Naive thymus-derived CD4-positive, alpha-beta T cell (primary cell): ENCODE data around the gene CDX1. TPM values are rescaled to one million over a fixed set of nuclear protein-coding genes. Genes with fewer than 3 reads are reported as not detected.

Source experiments
- ATAC-seq: fragments of 150-1000 bp; cut with Tn5 transposase; 2 replicates; pipeline ENCODE4 v1.10.0; 2021; ENCODE audit warnings: mild to moderate bottlenecking, moderate library complexity
- CTCF ChIA-PET: fragments of 350-600 bp; sonication (Branson Sonifier 250); formaldehyde crosslinking; loops from one replicate; lab custom pipeline; 2021; ENCODE audit warnings: antibody characterized with exemption; lab: Charles Lee
- POLR2A ChIA-PET: fragments of 350-600 bp; sonication (Branson Sonifier 250); formaldehyde crosslinking; loops from one replicate; lab custom pipeline; 2021; ENCODE audit warnings: antibody characterized with exemption, inconsistent platforms; lab: Charles Lee
- DNase-seq, 9 donors: peaks; one replicate each; pipeline versions ENCODE4 v3.0.0 to v3.0.0-alpha.2; 2020 to 2022; ENCODE audit warnings: mixed read lengths in 1 of 9
- H3K27ac ChIP-seq: one replicate; pipeline ENCODE4 v1.7.0; 2013; ENCODE audit warnings: mild to moderate bottlenecking, low read depth, low read length, moderate library complexity
- H3K27me3 ChIP-seq, 2 donors: one replicate each; pipeline ENCODE4 v1.7.0; 2013; ENCODE audit warnings: low read length in 2 of 2, mild to moderate bottlenecking in 2 of 2, moderate library complexity in 2 of 2; ENCODE audit not compliant: control insufficient read depth in 2 of 2, insufficient read depth in 2 of 2
- H3K36me3 ChIP-seq, 3 experiments: 1 replicate in 2 of 3; 2 replicates in 1 of 3; pipeline ENCODE4 v1.7.0; 2013; ENCODE audit warnings: low read length in 3 of 3, mild to moderate bottlenecking in 3 of 3, moderate library complexity in 1 of 3; ENCODE audit not compliant: insufficient read depth in 3 of 3, control insufficient read depth in 2 of 3
- H3K4me1 ChIP-seq, 2 donors: one replicate each; pipeline ENCODE4 v1.7.0; 2013; ENCODE audit warnings: low read length in 2 of 2, mild to moderate bottlenecking in 2 of 2, moderate library complexity in 1 of 2; ENCODE audit not compliant: control insufficient read depth in 2 of 2, insufficient read depth in 2 of 2
- H3K4me3 ChIP-seq: 2 replicates; pipeline ENCODE4 v1.7.0; 2013; ENCODE audit warnings: mild to moderate bottlenecking, low read length
- H3K9me3 ChIP-seq, 3 experiments: 1 replicate in 2 of 3; 2 replicates in 1 of 3; pipeline ENCODE4 v1.7.0; 2013; ENCODE audit warnings: low read length in 3 of 3; ENCODE audit not compliant: control insufficient read depth in 2 of 3
- H3K27ac Mint-ChIP-seq, 9 donors: one replicate each; pipeline ENCODE4 v1.8.0; 2020 to 2022; ENCODE audit warnings: mixed read lengths in 9 of 9, mild to moderate bottlenecking in 8 of 9, moderate library complexity in 5 of 9, inconsistent platforms in 2 of 9
- H3K27me3 Mint-ChIP-seq, 5 donors: one replicate each; pipeline ENCODE4 v1.8.0; 2021 to 2022; ENCODE audit warnings: mixed read lengths in 5 of 5, mild to moderate bottlenecking in 1 of 5
- H3K36me3 Mint-ChIP-seq, 5 donors: one replicate each; pipeline ENCODE4 v1.8.0; 2020 to 2022; ENCODE audit warnings: mixed read lengths in 5 of 5, mild to moderate bottlenecking in 3 of 5, inconsistent platforms in 1 of 5
- H3K4me1 Mint-ChIP-seq, 7 donors: one replicate each; pipeline ENCODE4 v1.8.0; 2020 to 2022; ENCODE audit warnings: mixed read lengths in 7 of 7, mild to moderate bottlenecking in 3 of 7, inconsistent platforms in 1 of 7
- H3K4me3 Mint-ChIP-seq, 10 donors: one replicate each; pipeline ENCODE4 v1.8.0; 2020 to 2022; ENCODE audit warnings: mild to moderate bottlenecking in 10 of 10, mixed read lengths in 10 of 10, moderate library complexity in 6 of 10, inconsistent platforms in 2 of 10
- H3K9me3 Mint-ChIP-seq, 11 donors: one replicate each; pipeline ENCODE4 v1.8.0; 2020 to 2022; ENCODE audit warnings: mixed read lengths in 11 of 11, mild to moderate bottlenecking in 4 of 11, inconsistent platforms in 1 of 11, moderate library complexity in 1 of 11
- intact Hi-C, 2 donors: fragments of 100-400 bp; cut with micrococcal nuclease; formaldehyde crosslinking; loops; one replicate each; pipeline ENCODE4 v1.15.1; 2023
- polyA plus RNA-seq, 2 donors: library from polyadenylated mRNA; unstranded; fragments of 300-500 nt; fragmentation: Illumina TruSeq; gene quantifications; one replicate each; pipeline ENCODE4 v1.2.3, GENCODE V29; 2021
- total RNA-seq, 6 experiments: library from RNA in 5 of 6; stranded (reverse) in 5 of 6; gene quantifications; 1 replicate in 5 of 6; 2 replicates in 1 of 6; pipeline ENCODE4 v1.2.3 and lab custom pipeline; 2021 to 2026

Gene CDX1
- total and polyA plus RNA-seq, 7 experiments from 2014 or later, result not detected

- POLR2A ChIA-PET, result no interaction called here
- intact Hi-C loops, result no loop called here
- CTCF ChIA-PET, result interaction anchor here (0.9 kb wide), 1 partner anchor 13 kb away, joined by 5 read pairs; no protein-coding TSS in a partner anchor
- Mint-ChIP-seq H3K36me3 (peaks cover 0 to 5% (median 0%) of the 10 kb centered on the region in 5 donors), H3K4me3 (no peak overlapping the region), H3K27ac (no peak overlapping the region), H3K27me3 (no peaks in the 10 kb centered on the region), H3K4me1 (peaks cover 0 to 29% (median 4%) of the 10 kb centered on the region in 7 donors), H3K9me3 (no peaks in the 10 kb centered on the region)
- H3K4me3 ChIP-seq, result no peak overlapping the region
- no peaks in the 10 kb centered on the region for H3K9me3 ChIP-seq
- DNase-seq, result no peak
- no peaks in the 10 kb centered on the region for H3K4me1 ChIP-seq
- no peak overlapping the region for H3K27ac ChIP-seq
- no peaks in the 10 kb centered on the region for H3K27me3 ChIP-seq
- no peak for ATAC-seq
- H3K36me3 ChIP-seq, result no peaks in the 10 kb centered on the region
Observed at GRCh38 chr5:150146235-150146634, 20.3 kb upstream of the CDX1 start.

- peaks cover 0 to 29% (median 4%) of the 10 kb centered on the region in 7 donors for H3K4me1 Mint-ChIP-seq
- POLR2A ChIA-PET, result no interaction called here
- DNase-seq (no peak), ATAC-seq (no peak)
- H3K9me3 ChIP-seq, result no peaks in the 10 kb centered on the region
- no peak overlapping the region for H3K27ac Mint-ChIP-seq
- intact Hi-C loops, result no loop called here
- H3K4me3 ChIP-seq, result no peak overlapping the region
- peaks cover 0 to 5% (median 0%) of the 10 kb centered on the region in 5 donors for H3K36me3 Mint-ChIP-seq
- no peaks in the 10 kb centered on the region for H3K27me3 Mint-ChIP-seq
- no peaks in the 10 kb centered on the region for H3K36me3 ChIP-seq
- CTCF ChIA-PET, result interaction anchor here (0.9 kb wide), 1 partner anchor 12 kb away, joined by 5 read pairs; no protein-coding TSS in a partner anchor
- no peaks in the 10 kb centered on the region for H3K4me1 ChIP-seq
- no peaks in the 10 kb centered on the region for H3K27me3 ChIP-seq
- H3K27ac ChIP-seq, result no peak overlapping the region
- H3K4me3 Mint-ChIP-seq, result no peak overlapping the region
- no peaks in the 10 kb centered on the region for H3K9me3 Mint-ChIP-seq
Observed at GRCh38 chr5:150146862-150147601, 19.5 kb upstream of the CDX1 start.

- Histone ChIP-seq H3K27ac (no peak overlapping the region), H3K27me3 (no peaks in the 10 kb centered on the region), H3K36me3 (no peaks in the 10 kb centered on the region), H3K4me3 (no peak overlapping the region), H3K9me3 (no peaks in the 10 kb centered on the region), H3K4me1 (no peaks in the 10 kb centered on the region)
- H3K9me3 Mint-ChIP-seq, result no peaks in the 10 kb centered on the region
- DNase-seq (no peak), ATAC-seq (no peak)
- intact Hi-C loops, result no loop called here
- POLR2A ChIA-PET, result interaction anchor here (1.0 kb wide), 1 partner anchor 265 kb away, joined by 3 read pairs; no protein-coding TSS in a partner anchor
- CTCF ChIA-PET, result no interaction called here
- H3K36me3 Mint-ChIP-seq, result peaks cover 0 to 5% (median 0%) of the 10 kb centered on the region in 5 donors
- H3K27ac Mint-ChIP-seq, result no peak overlapping the region
- peaks cover 0 to 32% (median 4%) of the 10 kb centered on the region in 7 donors for H3K4me1 Mint-ChIP-seq
- H3K4me3 Mint-ChIP-seq, result no peak overlapping the region
- H3K27me3 Mint-ChIP-seq, result no peaks in the 10 kb centered on the region
Observed at GRCh38 chr5:150147670-150148069, 18.9 kb upstream of the CDX1 start.

- Mint-ChIP-seq H3K9me3 (no peaks in the 10 kb centered on the region), H3K36me3 (peaks cover 0 to 5% (median 0%) of the 10 kb centered on the region in 5 donors), H3K27me3 (no peaks in the 10 kb centered on the region), H3K27ac (peak overlapping the region in 1 of 9 donors; percentile 94), H3K4me3 (no peak overlapping the region), H3K4me1 (peaks cover 0 to 27% (median 4%) of the 10 kb centered on the region in 7 donors)
- Histone ChIP-seq H3K27ac (no peak overlapping the region), H3K27me3 (no peaks in the 10 kb centered on the region), H3K9me3 (no peaks in the 10 kb centered on the region), H3K4me3 (no peak overlapping the region), H3K36me3 (no peaks in the 10 kb centered on the region), H3K4me1 (no peaks in the 10 kb centered on the region)
- POLR2A ChIA-PET, result interaction anchor here (1.0 kb wide), 1 partner anchor 265 kb away, joined by 3 read pairs; no protein-coding TSS in a partner anchor
- CTCF ChIA-PET, result no interaction called here
- ATAC-seq (no peak), DNase-seq (no peak)
- intact Hi-C loops, result no loop called here
Observed at GRCh38 chr5:150148117-150148927, 18.3 kb upstream of the CDX1 start.

- Histone ChIP-seq H3K4me3 (no peak overlapping the region), H3K27me3 (no peaks in the 10 kb centered on the region), H3K9me3 (no peaks in the 10 kb centered on the region), H3K36me3 (no peaks in the 10 kb centered on the region), H3K27ac (no peak overlapping the region), H3K4me1 (no peaks in the 10 kb centered on the region)
- no peaks in the 10 kb centered on the region for H3K9me3 Mint-ChIP-seq
- peak overlapping the region in 1 of 9 donors; percentile 94 for H3K27ac Mint-ChIP-seq
- DNase-seq (no peak), ATAC-seq (no peak)
- peaks cover 0 to 6% (median 0%) of the 10 kb centered on the region in 5 donors for H3K36me3 Mint-ChIP-seq
- peak overlapping the region in 1 of 10 donors; percentile 72 for H3K4me3 Mint-ChIP-seq
- H3K27me3 Mint-ChIP-seq, result peaks cover 0 to 12% (median 8%) of the 10 kb centered on the region in 5 donors
- POLR2A ChIA-PET, result no interaction called here
- H3K4me1 Mint-ChIP-seq, result peaks cover 0 to 39% (median 4%) of the 10 kb centered on the region in 7 donors
- intact Hi-C loops, result no loop called here
- CTCF ChIA-PET, result no interaction called here
Observed at GRCh38 chr5:150149618-150150017, 17.0 kb upstream of the CDX1 start.

- Histone ChIP-seq H3K27me3 (no peaks in the 10 kb centered on the region), H3K4me1 (no peaks in the 10 kb centered on the region), H3K4me3 (no peak overlapping the region), H3K36me3 (no peaks in the 10 kb centered on the region), H3K9me3 (no peaks in the 10 kb centered on the region), H3K27ac (no peak overlapping the region)
- Mint-ChIP-seq H3K27me3 (peaks cover 17 to 31% (median 25%) of the 10 kb centered on the region in 5 donors), H3K4me3 (no peak overlapping the region), H3K4me1 (peaks cover 6 to 41% (median 8%) of the 10 kb centered on the region in 7 donors), H3K27ac (peak overlapping the region in 1 of 9 donors; percentile 38), H3K9me3 (no peaks in the 10 kb centered on the region), H3K36me3 (peaks cover 0 to 6% (median 0%) of the 10 kb centered on the region in 5 donors)
- intact Hi-C loops, result no loop called here
- DNase-seq, result no peak
- ChIA-PET POLR2A (no interaction called here), CTCF (no interaction called here)
- ATAC-seq, result no peak
Observed at GRCh38 chr5:150152636-150153462, 13.7 kb upstream of the CDX1 start.
